ENCODE measurements around the gene TIMMDC1.

GRCh38 chr3:119542168-119542767, 43.9 kb downstream of the TIMMDC1 start:
- TF ChIP-seq RAD21 (IDR thresholded peaks at IDR 0.05; ENCODE audit: low read depth) (no peak), POLR2A (IDR thresholded peaks at IDR 0.05; ENCODE audit: borderline replicate concordance, extremely low read depth, insufficient read depth, insufficient read length) (no peak), SRF (IDR thresholded peaks at IDR 0.05; ENCODE audit: low read depth) (no peak), CEBPB (IDR thresholded peaks at IDR 0.05; ENCODE audit: low read depth) (no peak), FOSL1 (IDR thresholded peaks at IDR 0.05; ENCODE audit: low read depth) (no peak), ZFX (IDR thresholded peaks at IDR 0.05) (no peak), EZH2 (IDR thresholded peaks at IDR 0.05) (no peak), YY1 (IDR thresholded peaks at IDR 0.05; ENCODE audit: extremely low read depth, insufficient replicate concordance, low read depth, low read length) (no peak), POLR2AphosphoS5 (IDR thresholded peaks at IDR 0.05; ENCODE audit: low read depth, low read length) (no peak), EZH2phosphoT487 (IDR thresholded peaks at IDR 0.05; ENCODE audit: borderline replicate concordance) (no peak), ZBTB33 (IDR thresholded peaks at IDR 0.05; ENCODE audit: extremely low read depth, insufficient replicate concordance, low read length) (no peak)
- TF ChIP-seq, protein P1, sequence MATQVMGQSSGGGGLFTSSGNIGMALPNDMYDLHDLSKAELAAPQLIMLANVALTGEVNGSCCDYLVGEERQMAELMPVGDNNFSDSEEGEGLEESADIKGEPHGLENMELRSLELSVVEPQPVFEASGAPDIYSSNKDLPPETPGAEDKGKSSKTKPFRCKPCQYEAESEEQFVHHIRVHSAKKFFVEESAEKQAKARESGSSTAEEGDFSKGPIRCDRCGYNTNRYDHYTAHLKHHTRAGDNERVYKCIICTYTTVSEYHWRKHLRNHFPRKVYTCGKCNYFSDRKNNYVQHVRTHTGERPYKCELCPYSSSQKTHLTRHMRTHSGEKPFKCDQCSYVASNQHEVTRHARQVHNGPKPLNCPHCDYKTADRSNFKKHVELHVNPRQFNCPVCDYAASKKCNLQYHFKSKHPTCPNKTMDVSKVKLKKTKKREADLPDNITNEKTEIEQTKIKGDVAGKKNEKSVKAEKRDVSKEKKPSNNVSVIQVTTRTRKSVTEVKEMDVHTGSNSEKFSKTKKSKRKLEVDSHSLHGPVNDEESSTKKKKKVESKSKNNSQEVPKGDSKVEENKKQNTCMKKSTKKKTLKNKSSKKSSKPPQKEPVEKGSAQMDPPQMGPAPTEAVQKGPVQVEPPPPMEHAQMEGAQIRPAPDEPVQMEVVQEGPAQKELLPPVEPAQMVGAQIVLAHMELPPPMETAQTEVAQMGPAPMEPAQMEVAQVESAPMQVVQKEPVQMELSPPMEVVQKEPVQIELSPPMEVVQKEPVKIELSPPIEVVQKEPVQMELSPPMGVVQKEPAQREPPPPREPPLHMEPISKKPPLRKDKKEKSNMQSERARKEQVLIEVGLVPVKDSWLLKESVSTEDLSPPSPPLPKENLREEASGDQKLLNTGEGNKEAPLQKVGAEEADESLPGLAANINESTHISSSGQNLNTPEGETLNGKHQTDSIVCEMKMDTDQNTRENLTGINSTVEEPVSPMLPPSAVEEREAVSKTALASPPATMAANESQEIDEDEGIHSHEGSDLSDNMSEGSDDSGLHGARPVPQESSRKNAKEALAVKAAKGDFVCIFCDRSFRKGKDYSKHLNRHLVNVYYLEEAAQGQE (IDR thresholded peaks at IDR 0.05; ENCODE audit: low read depth): no peak
- TF ChIP-seq, protein P2, sequence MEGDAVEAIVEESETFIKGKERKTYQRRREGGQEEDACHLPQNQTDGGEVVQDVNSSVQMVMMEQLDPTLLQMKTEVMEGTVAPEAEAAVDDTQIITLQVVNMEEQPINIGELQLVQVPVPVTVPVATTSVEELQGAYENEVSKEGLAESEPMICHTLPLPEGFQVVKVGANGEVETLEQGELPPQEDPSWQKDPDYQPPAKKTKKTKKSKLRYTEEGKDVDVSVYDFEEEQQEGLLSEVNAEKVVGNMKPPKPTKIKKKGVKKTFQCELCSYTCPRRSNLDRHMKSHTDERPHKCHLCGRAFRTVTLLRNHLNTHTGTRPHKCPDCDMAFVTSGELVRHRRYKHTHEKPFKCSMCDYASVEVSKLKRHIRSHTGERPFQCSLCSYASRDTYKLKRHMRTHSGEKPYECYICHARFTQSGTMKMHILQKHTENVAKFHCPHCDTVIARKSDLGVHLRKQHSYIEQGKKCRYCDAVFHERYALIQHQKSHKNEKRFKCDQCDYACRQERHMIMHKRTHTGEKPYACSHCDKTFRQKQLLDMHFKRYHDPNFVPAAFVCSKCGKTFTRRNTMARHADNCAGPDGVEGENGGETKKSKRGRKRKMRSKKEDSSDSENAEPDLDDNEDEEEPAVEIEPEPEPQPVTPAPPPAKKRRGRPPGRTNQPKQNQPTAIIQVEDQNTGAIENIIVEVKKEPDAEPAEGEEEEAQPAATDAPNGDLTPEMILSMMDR (IDR thresholded peaks at IDR 0.05 in 2 of 3, conservative IDR thresholded peaks at IDR 0.05 in 1 of 3; ENCODE audit: borderline replicate concordance in 1 of 3, insufficient read depth in 1 of 3, low read depth in 2 of 3, low read length in 2 of 3): no peak
